PC-3 (cell line): ENCODE results near the gene MUC20. TPM values are rescaled to one million over a fixed set of nuclear protein-coding genes. Genes with fewer than 3 reads are reported as not detected.

ENCODE experiments used
- ATAC-seq: fragments of 200-7000 bp; cut with Tn5 transposase; 2 replicates; pipeline ENCODE4 v1.9.1; 2020; ENCODE audit warnings: mild to moderate bottlenecking, moderate library complexity
- BruUV-seq: library from RNA; stranded (reverse); fragments of 400-500 nt; replicated peaks from 2 replicates; lab custom pipeline; 2021; lab: Mats Ljungman, UMichigan
- CTCF ChIA-PET: fragments of 300-600 bp; sonication (Branson Sonifier 250); formaldehyde crosslinking; loops from one replicate; lab custom pipeline; 2022; ENCODE audit warnings: antibody characterized with exemption; lab: Charles Lee
- POLR2A ChIA-PET: fragments of 300-600 bp; sonication (Branson Sonifier 250); formaldehyde crosslinking; loops from one replicate; lab custom pipeline; 2022; ENCODE audit warnings: antibody characterized with exemption; ENCODE audit not compliant: unreplicated experiment; lab: Charles Lee
- DNase-seq: peaks from one replicate; pipeline ENCODE4 v3.0.0-alpha.2; 2015
- H2AFZ ChIP-seq: fragments of 300-600 bp; sonication (generic); 2 replicates; pipeline ENCODE4 v1.6.0; 2016; ENCODE audit warnings: antibody characterized with exemption, low read length
- H3F3A ChIP-seq: fragments of 300-600 bp; sonication (generic); one replicate; pipeline ENCODE4 v1.6.0; 2017; ENCODE audit warnings: antibody characterized with exemption, low read length, control low read depth, mild to moderate bottlenecking; ENCODE audit not compliant: unreplicated experiment
- H3K27ac ChIP-seq: fragments of 300-600 bp; sonication (generic); 2 replicates; pipeline ENCODE4 v1.5.1; 2016; ENCODE audit warnings: mild to moderate bottlenecking, low read length
- H3K27me3 ChIP-seq: fragments of 300-600 bp; sonication (generic); 2 replicates; pipeline ENCODE4 v1.6.1; 2016; ENCODE audit warnings: low read length, mixed read lengths
- H3K36me3 ChIP-seq: fragments of 300-600 bp; sonication (generic); 2 replicates; pipeline ENCODE4 v1.6.1; 2016; ENCODE audit warnings: low read depth, mixed run types, low read length, mixed read lengths
- H3K4me1 ChIP-seq: fragments of 300-600 bp; sonication (generic); 2 replicates; pipeline ENCODE4 v1.5.1; 2016; ENCODE audit warnings: low read length; ENCODE audit not compliant: insufficient read depth
- H3K4me2 ChIP-seq: fragments of 300-600 bp; sonication (generic); 2 replicates; pipeline ENCODE4 v1.6.0; 2016; ENCODE audit warnings: low read length
- H3K4me3 ChIP-seq: fragments of 300-600 bp; sonication (generic); 2 replicates; pipeline ENCODE4 v1.5.1; 2016; ENCODE audit warnings: mild to moderate bottlenecking, low read length, mixed read lengths
- H3K79me2 ChIP-seq: fragments of 300-600 bp; sonication (generic); 2 replicates; pipeline ENCODE4 v1.6.1; 2017; ENCODE audit warnings: low read length, mixed read lengths
- H3K9ac ChIP-seq: fragments of 300-600 bp; sonication (generic); 2 replicates; pipeline ENCODE4 v1.6.0; 2016; ENCODE audit warnings: mild to moderate bottlenecking, low read length
- H3K9me2 ChIP-seq: fragments of 300-600 bp; sonication (generic); replicated peaks from 2 replicates; pipeline ENCODE4 v1.6.1; 2016; ENCODE audit warnings: mixed run types, low read length, mixed read lengths
- H3K9me3 ChIP-seq: fragments of 300-600 bp; sonication (generic); 2 replicates; pipeline ENCODE4 v1.6.1; 2016; ENCODE audit warnings: low read length, mixed read lengths
- H4K20me1 ChIP-seq: fragments of 300-600 bp; sonication (generic); 2 replicates; pipeline ENCODE4 v1.6.1; 2016; ENCODE audit warnings: low read length, mixed read lengths
- CTCF ChIP-seq: fragments of 300-600 bp; sonication (generic); conservative IDR thresholded peaks from 2 replicates; pipeline ENCODE4 v1.5.1; 2017; ENCODE audit warnings: antibody characterized with exemption, low read depth, mild to moderate bottlenecking, low read length
- EZH2 ChIP-seq: fragments of 300-600 bp; sonication (generic); IDR thresholded peaks from one replicate; pipeline ENCODE4 v1.6.1; 2017; ENCODE audit warnings: antibody characterized with exemption, mild to moderate bottlenecking, low read length; ENCODE audit not compliant: unreplicated experiment
- EZH2phosphoT487 ChIP-seq: fragments of 300-600 bp; sonication (generic); IDR thresholded peaks from 2 replicates; pipeline ENCODE4 v1.6.1; 2018; ENCODE audit warnings: mild to moderate bottlenecking, antibody characterized with exemption, low read length, borderline replicate concordance
- intact Hi-C: fragments of 100-400 bp; cut with micrococcal nuclease; formaldehyde crosslinking; loops from 2 replicates; pipeline ENCODE4 v1.9.0; 2023
- total RNA-seq: library from RNA; depleted of rRNA; stranded (reverse); fragments of >200 nt; gene quantifications from 2 replicates; pipeline ENCODE4 v1.2.3, GENCODE V29; 2014

MUC20 gene
- total RNA-seq, 1 experiment from 2014 or later = 0.69 TPM

GRCh38 chr3:195762611-195763010 is 41.8 kb downstream of the MUC20 start:
- DNase-seq (no peak), ATAC-seq (no peak)
- Histone ChIP-seq H3K79me2 (no peaks in the 10 kb centered on the region), H3K27ac (no peak overlapping the region), H2AFZ (no peak overlapping the region), H3K4me3 (no peak overlapping the region), H3K9ac (no peak overlapping the region), H3K9me3 (no peaks in the 10 kb centered on the region), H4K20me1 (no peaks in the 10 kb centered on the region), H3K4me1 (no peaks in the 10 kb centered on the region), H3F3A (no peaks in the 10 kb centered on the region), H3K9me2 (no peaks in the 10 kb centered on the region), H3K27me3 (peaks cover 13% of the 10 kb centered on the region; the same call in 1 of the 2 replicates), H3K4me2 (no peak overlapping the region), H3K36me3 (no peaks in the 10 kb centered on the region)
- CTCF ChIA-PET = no interaction called here
- POLR2A ChIA-PET = no interaction called here
- intact Hi-C loops = no loop called here
- BruUV-seq = no TSS peak
- no peak for TF ChIP-seq EZH2
- TF ChIP-seq EZH2phosphoT487 = no peak
- TF ChIP-seq CTCF = no peak

GRCh38 chr3:195763076-195763830 is 42.5 kb downstream of the MUC20 start:
- no peaks in the 10 kb centered on the region for H3K4me1 ChIP-seq
- CTCF ChIA-PET = no interaction called here
- no peak overlapping the region for H3K27ac ChIP-seq
- no peaks in the 10 kb centered on the region for H3K79me2 ChIP-seq
- intact Hi-C loops = no loop called here
- H3K9me3 ChIP-seq = no peaks in the 10 kb centered on the region
- no TSS peak for BruUV-seq
- H3K9me2 ChIP-seq = no peaks in the 10 kb centered on the region
- no peak overlapping the region for H3K9ac ChIP-seq
- no peak for ATAC-seq
- no peak for TF ChIP-seq EZH2
- no peak for TF ChIP-seq CTCF
- TF ChIP-seq EZH2phosphoT487 = no peak
- no peak for DNase-seq
- H3K27me3 ChIP-seq = 0 out of 2 replicates have a peak, but pooled peaks cover 7% of the 10 kb centered on the region
- H3K36me3 ChIP-seq = no peaks in the 10 kb centered on the region
- H2AFZ ChIP-seq = no peak overlapping the region
- H4K20me1 ChIP-seq = no peaks in the 10 kb centered on the region
- no peaks in the 10 kb centered on the region for H3F3A ChIP-seq
- H3K4me3 ChIP-seq = no peak overlapping the region
- no peak overlapping the region for H3K4me2 ChIP-seq
- POLR2A ChIA-PET = no interaction called here
